H9 (cell line): ENCODE data around the gene RASSF8. TPM values are rescaled to one million over a fixed set of nuclear protein-coding genes. Genes with fewer than 3 reads are reported as not detected.
A peak's percentile ranks its signal among the peaks of the same experiment; 100 is the strongest.

Experiments
- DNase-seq: peaks from one replicate; pipeline ENCODE4 v3.0.0-alpha.2; 2017
- H2AFZ ChIP-seq: one replicate; pipeline ENCODE4 v1.6.1; 2013; ENCODE audit warnings: mild to moderate bottlenecking, low read length, control low read depth, moderate library complexity
- H2AK5ac ChIP-seq: 2 replicates; pipeline ENCODE4 v1.6.1; 2013; ENCODE audit warnings: low read length, control low read depth, mixed read lengths; ENCODE audit not compliant: insufficient read length
- H2BK120ac ChIP-seq: one replicate; pipeline ENCODE4 v1.6.1; 2013; ENCODE audit warnings: low read depth, mild to moderate bottlenecking, low read length, control low read depth, inconsistent platforms; ENCODE audit not compliant: poor library complexity, severe bottlenecking
- H2BK12ac ChIP-seq: 2 replicates; pipeline ENCODE4 v1.6.1; 2013; ENCODE audit warnings: low read length, control low read depth, mixed read lengths, low read depth; ENCODE audit not compliant: insufficient read length
- H2BK15ac ChIP-seq: 2 replicates; pipeline ENCODE4 v1.6.1; 2013; ENCODE audit warnings: low read depth, low read length, control low read depth
- H2BK20ac ChIP-seq: one replicate; pipeline ENCODE4 v1.6.1; 2013; ENCODE audit warnings: low read depth, mild to moderate bottlenecking, low read length, control low read depth, inconsistent platforms; ENCODE audit not compliant: poor library complexity, severe bottlenecking
- H2BK5ac ChIP-seq: 2 replicates; pipeline ENCODE4 v1.6.1; 2013; ENCODE audit warnings: low read length, control low read depth, mixed read lengths; ENCODE audit not compliant: insufficient read length
- H3K14ac ChIP-seq: 2 replicates; pipeline ENCODE4 v1.6.1; 2013; ENCODE audit warnings: low read length, control low read depth; ENCODE audit not compliant: insufficient read depth
- H3K18ac ChIP-seq: 2 replicates; pipeline ENCODE4 v1.6.1; 2013; ENCODE audit warnings: low read depth, mild to moderate bottlenecking, mixed read lengths, low read length, control low read depth; ENCODE audit not compliant: insufficient read length
- H3K23ac ChIP-seq: 2 replicates; pipeline ENCODE4 v1.6.1; 2013; ENCODE audit warnings: low read length, control low read depth, mixed read lengths, low read depth; ENCODE audit not compliant: insufficient read length
- H3K23me2 ChIP-seq: 2 replicates; pipeline ENCODE4 v1.6.1; 2013; ENCODE audit warnings: low read depth, mild to moderate bottlenecking, mixed read lengths, low read length, control low read depth; ENCODE audit not compliant: insufficient read length, poor library complexity, severe bottlenecking
- H3K27ac ChIP-seq: 2 replicates; pipeline ENCODE4 v1.5.1; 2013; ENCODE audit warnings: low read length, control low read depth, mixed read lengths, low read depth; ENCODE audit not compliant: insufficient read length
- H3K27me3 ChIP-seq: 2 replicates; pipeline ENCODE4 v1.6.1; 2013; ENCODE audit warnings: low read length, control low read depth, inconsistent platforms; ENCODE audit not compliant: insufficient read depth
- H3K4ac ChIP-seq: 2 replicates; pipeline ENCODE4 v1.6.1; 2013; ENCODE audit warnings: low read depth, mild to moderate bottlenecking, control low read depth, inconsistent platforms, low read length, moderate library complexity
- H3K4me1 ChIP-seq: 2 replicates; pipeline ENCODE4 v1.6.1; 2013; ENCODE audit warnings: low read length, control low read depth, inconsistent platforms; ENCODE audit not compliant: insufficient read depth
- H3K4me2 ChIP-seq: 2 replicates; pipeline ENCODE4 v1.6.1; 2013; ENCODE audit warnings: low read length, control low read depth, mixed read lengths; ENCODE audit not compliant: insufficient read length, insufficient read depth
- H3K56ac ChIP-seq: 2 replicates; pipeline ENCODE4 v1.6.1; 2013; ENCODE audit warnings: low read depth, mild to moderate bottlenecking, mixed read lengths, low read length, control low read depth; ENCODE audit not compliant: insufficient read length
- H3K79me1 ChIP-seq: 2 replicates; pipeline ENCODE4 v1.6.1; 2013; ENCODE audit warnings: low read depth, mild to moderate bottlenecking, moderate library complexity, low read length, control low read depth, inconsistent platforms; ENCODE audit not compliant: insufficient read depth, poor library complexity, severe bottlenecking
- H3K79me2 ChIP-seq: 2 replicates; pipeline ENCODE4 v1.6.1; 2013; ENCODE audit warnings: low read length, control low read depth, inconsistent platforms; ENCODE audit not compliant: insufficient read depth
- H3K9ac ChIP-seq: 2 replicates; pipeline ENCODE4 v1.6.1; 2013; ENCODE audit warnings: low read length, control low read depth, mixed read lengths; ENCODE audit not compliant: insufficient read length; ENCODE audit errors: extremely low read depth
- H3K9me3 ChIP-seq: one replicate; pipeline ENCODE4 v1.6.1; 2013; ENCODE audit warnings: low read depth, low read length, inconsistent platforms; ENCODE audit not compliant: control insufficient read depth
- H3T11ph ChIP-seq: one replicate; pipeline ENCODE4 v1.6.1; 2013; ENCODE audit warnings: mild to moderate bottlenecking, low read length, control low read depth, inconsistent platforms
- H4K20me1 ChIP-seq: one replicate; pipeline ENCODE4 v1.6.1; 2013; ENCODE audit not compliant: control insufficient read depth, insufficient read length, insufficient read depth
- H4K5ac ChIP-seq: 2 replicates; pipeline ENCODE4 v1.6.1; 2013; ENCODE audit warnings: low read depth, mild to moderate bottlenecking, mixed read lengths, low read length, control low read depth; ENCODE audit not compliant: insufficient read length
- H4K8ac ChIP-seq: replicated peaks from 2 replicates; pipeline ENCODE4 v1.6.1; 2013; ENCODE audit warnings: low read length, control low read depth, mixed read lengths, low read depth; ENCODE audit not compliant: insufficient read length
- H4K91ac ChIP-seq: 2 replicates; pipeline ENCODE4 v1.6.1; 2013; ENCODE audit warnings: low read depth, mild to moderate bottlenecking, moderate library complexity, mixed read lengths, low read length, control low read depth; ENCODE audit not compliant: insufficient read length
- H3K27ac Mint-ChIP-seq, 3 experiments: 2 replicates in 2 of 3; 3 replicates in 1 of 3; pipeline ENCODE4 v1.8.0; 2020 to 2021; ENCODE audit warnings: mixed read lengths in 3 of 3, mild to moderate bottlenecking in 1 of 3, moderate library complexity in 1 of 3
- H3K27me3 Mint-ChIP-seq: 2 replicates; pipeline ENCODE4 v1.8.0; 2021; ENCODE audit warnings: low read depth, mild to moderate bottlenecking, moderate library complexity, mixed read lengths
- H3K36me3 Mint-ChIP-seq, 3 experiments: 2 replicates in 2 of 3; 3 replicates in 1 of 3; pipeline ENCODE4 v1.8.0; 2020 to 2021; ENCODE audit warnings: low read depth in 3 of 3, mixed read lengths in 3 of 3; ENCODE audit not compliant: insufficient read depth in 1 of 3
- H3K4me1 Mint-ChIP-seq, 2 experiments: 2 replicates each; pipeline ENCODE4 v1.8.0; 2020; ENCODE audit warnings: mixed read lengths in 2 of 2
- H3K4me3 Mint-ChIP-seq, 2 experiments: 2 replicates in 1 of 2; 3 replicates in 1 of 2; pipeline ENCODE4 v1.8.0; 2020 to 2021; ENCODE audit warnings: mild to moderate bottlenecking in 2 of 2, mixed read lengths in 2 of 2, moderate library complexity in 1 of 2
- H3K9me3 Mint-ChIP-seq, 2 experiments: 2 replicates in 1 of 2; 3 replicates in 1 of 2; pipeline ENCODE4 v1.8.0; 2020; ENCODE audit warnings: mild to moderate bottlenecking in 2 of 2, mixed read lengths in 2 of 2, moderate library complexity in 1 of 2
- CTCF ChIP-seq: fragments of 200-600 bp; sonication (generic); conservative IDR thresholded peaks from 3 replicates; pipeline ENCODE4 v1.8.0; 2021; ENCODE audit warnings: antibody characterized with exemption, mild to moderate bottlenecking
- WGBS: extraction: QIAGEN DNeasy Blood & Tissue Kit; methylation state at CpG from one replicate; pipeline ENCODE4 v1.1.7; 2013; ENCODE audit warnings: missing lambda C conversion rate, low lambda C conversion rate, mixed read lengths; ENCODE audit not compliant: insufficient read length; ENCODE audit errors: extremely low coverage; 5-methylcytosine and 5-hydroxymethylcytosine counted together
- total RNA-seq: library from RNA; stranded (reverse); gene quantifications from 2 replicates; pipeline ENCODE4 v1.2.1, GENCODE V29; 2021

RASSF8 gene
- total RNA-seq, 1 experiment from 2014 or later = 38.8 TPM

- Histone ChIP-seq H4K5ac (no peak overlapping the region), H3K79me2 (no peaks in the 10 kb centered on the region), H2BK5ac (no peak overlapping the region), H2BK12ac (no peak overlapping the region), H4K20me1 (no peaks in the 10 kb centered on the region), H2AFZ (no peak overlapping the region), H3K9ac (no peak overlapping the region), H3K4ac (no peak overlapping the region), H3K27me3 (peaks cover 33% of the 10 kb centered on the region), H2BK15ac (no peak overlapping the region), H3K23me2 (peaks cover 13% of the 10 kb centered on the region), H3K9me3 (no peaks in the 10 kb centered on the region), H4K8ac (no peak overlapping the region), H2BK120ac (no peak overlapping the region), H3K4me2 (no peak overlapping the region), H2AK5ac (no peak overlapping the region), H3K14ac (no peak overlapping the region), H3K23ac (no peak overlapping the region), H3K4me1 (peaks cover 3% of the 10 kb centered on the region; the same call in 1 of the 2 replicates), H3K18ac (no peak overlapping the region), H2BK20ac (no peak overlapping the region), H3K79me1 (no peaks in the 10 kb centered on the region), H3K27ac (no peak overlapping the region), H3K56ac (no peak overlapping the region), H4K91ac (no peak overlapping the region), H3T11ph (no peak overlapping the region)
- TF ChIP-seq CTCF = peak; percentile 65
- Mint-ChIP-seq H3K36me3 (peaks cover 0 to 4% (median 0%) of the 10 kb centered on the region in 3 experiments; a peak in 1 of 7 replicates), H3K9me3 (peaks cover 0 to 4% of the 10 kb centered on the region in 2 experiments; a peak in 1 of 5 replicates), H3K27me3 (peaks cover 93% of the 10 kb centered on the region), H3K4me1 (peaks cover 31 to 43% of the 10 kb centered on the region in 2 experiments), H3K4me3 (no peak overlapping the region), H3K27ac (no peak overlapping the region)
- DNase-seq = no peak
- WGBS = no CpG with 5 or more reads among the region's 2 CpGs
Observed at GRCh38 chr12:26119391-26119989, 161.0 kb downstream of the RASSF8 start.
